Superior temporal gyrus (tissue), 1 donor: Measurements from ENCODE around the gene CTPS2.
"Not testable (repeated sequence)": the region's sequence is repeated elsewhere in the genome, so short reads cannot be mapped to it uniquely, and the experiment has no call there.

Experiments
- DNase-seq: peaks from one replicate; pipeline ENCODE4 v3.0.0-alpha.2; 2016; ENCODE audit errors: extremely low spot score

CTPS2 gene

GRCh38 chrX:16654093-16654492 lies 58.4 kb downstream of the CTPS2 start:
- DNase-seq, result no peak

- DNase-seq, result no peak
Measured at GRCh38 chrX:16653424-16653823, 59.0 kb downstream of the CTPS2 start.

GRCh38 chrX:16651391-16652024 lies 61.0 kb downstream of the CTPS2 start:
- DNase-seq, result no peak

- no peak for DNase-seq
Measured at GRCh38 chrX:16649858-16650257, 62.6 kb downstream of the CTPS2 start, which contains the start of gene S100G. TSS of gene S100G (plus strand) at chrX:16650158. CDS start at chrX:16651007, 849 bp downstream.

GRCh38 chrX:16646366-16647138 lies 65.9 kb downstream of the CTPS2 start:
- no peak for DNase-seq

- DNase-seq, result no peak
Measured at GRCh38 chrX:16643176-16643575, 69.3 kb downstream of the CTPS2 start.

GRCh38 chrX:16640823-16641222 lies 71.6 kb downstream of the CTPS2 start:
- DNase-seq, result no peak

GRCh38 chrX:16639966-16640365 lies 72.5 kb downstream of the CTPS2 start:
- DNase-seq, result no peak

- no peak for DNase-seq
Measured at GRCh38 chrX:16638533-16638932, 73.9 kb downstream of the CTPS2 start.

- DNase-seq, result no peak
Measured at GRCh38 chrX:16635596-16635995, 76.9 kb downstream of the CTPS2 start.

- DNase-seq, result no peak
Measured at GRCh38 chrX:16635040-16635439, 77.4 kb downstream of the CTPS2 start.

- no peak for DNase-seq
Measured at GRCh38 chrX:16633754-16634153, 78.7 kb downstream of the CTPS2 start.

GRCh38 chrX:16629909-16630308 lies 82.6 kb downstream of the CTPS2 start:
- DNase-seq, result no peak

GRCh38 chrX:16628946-16629595 lies 83.4 kb downstream of the CTPS2 start:
- DNase-seq, result no peak

GRCh38 chrX:16628511-16628910 lies 84.0 kb downstream of the CTPS2 start:
- not testable (repeated sequence) for DNase-seq

- DNase-seq, result no peak
Measured at GRCh38 chrX:16619024-16619423, 93.4 kb downstream of the CTPS2 start.

GRCh38 chrX:16618422-16618821 lies 94.0 kb downstream of the CTPS2 start:
- no peak for DNase-seq

- no peak for DNase-seq
Measured at GRCh38 chrX:16617382-16617781, 95.1 kb downstream of the CTPS2 start.

GRCh38 chrX:16612257-16612897 lies 100.1 kb downstream of the CTPS2 start:
- no peak for DNase-seq

GRCh38 chrX:16610654-16611053 lies 101.8 kb downstream of the CTPS2 start:
- not testable (repeated sequence) for DNase-seq

- DNase-seq, result no peak
Measured at GRCh38 chrX:16610121-16610621, 102.3 kb downstream of the CTPS2 start.

GRCh38 chrX:16606142-16606720 lies 106.2 kb downstream of the CTPS2 start:
- DNase-seq, result no peak
